GM19395 (cell line): ENCODE data around the gene DENND6A.
A peak's percentile ranks its signal among the peaks of the same experiment; 100 is the strongest.
"Not testable (repeated sequence)": the region's sequence is repeated elsewhere in the genome, so short reads cannot be mapped to it uniquely, and the experiment has no call there.

ENCODE experiments used
- ATAC-seq: cut with Tn5 transposase; IDR thresholded peaks from one replicate; pipeline ENCODE4 v1.9.1; 2021; ENCODE audit warnings: mild to moderate bottlenecking, moderate library complexity; ENCODE audit not compliant: unreplicated experiment

The DENND6A gene

GRCh38 chr3:57692396-57693147, at the start of gene DENND6A:
TSS of gene DENND6A (minus strand) at chr3:57693077. CDS start at chr3:57693018, 59 bp downstream.
- ATAC-seq: peak; percentile 74

- no peak for ATAC-seq
These were observed 47.1 kb upstream of the DENND6A start for GRCh38 chr3:57740027-57740426.

- no peak for ATAC-seq
These were observed 45.5 kb upstream of the DENND6A start for GRCh38 chr3:57738391-57738790.

GRCh38 chr3:57737840-57738239, 45.0 kb upstream of the DENND6A start:
- ATAC-seq: no peak

- ATAC-seq: no peak
These were observed 42.5 kb upstream of the DENND6A start for GRCh38 chr3:57735405-57735804.

GRCh38 chr3:57733790-57734189, 40.9 kb upstream of the DENND6A start:
- ATAC-seq: no peak

GRCh38 chr3:57731311-57731710, 38.4 kb upstream of the DENND6A start:
- no peak for ATAC-seq

GRCh38 chr3:57730682-57731081, 37.8 kb upstream of the DENND6A start:
- no peak for ATAC-seq

- ATAC-seq: no peak
These were observed 36.6 kb upstream of the DENND6A start for GRCh38 chr3:57729334-57730045.

GRCh38 chr3:57727106-57727505, 34.2 kb upstream of the DENND6A start:
- no peak for ATAC-seq

GRCh38 chr3:57726397-57726796, 33.5 kb upstream of the DENND6A start:
- no peak for ATAC-seq

- no peak for ATAC-seq
These were observed 25.2 kb upstream of the DENND6A start for GRCh38 chr3:57718118-57718517.

GRCh38 chr3:57717205-57717868, 24.5 kb upstream of the DENND6A start:
- no peak for ATAC-seq

GRCh38 chr3:57715686-57716085, 22.8 kb upstream of the DENND6A start:
- no peak for ATAC-seq

GRCh38 chr3:57709559-57709958, 16.7 kb upstream of the DENND6A start:
- no peak for ATAC-seq

- no peak for ATAC-seq
These were observed 16.2 kb upstream of the DENND6A start for GRCh38 chr3:57709031-57709430.

- no peak for ATAC-seq
These were observed 13.6 kb upstream of the DENND6A start for GRCh38 chr3:57706462-57706861.

- ATAC-seq: not testable (repeated sequence)
These were observed 12.5 kb upstream of the DENND6A start for GRCh38 chr3:57705351-57705750.

- ATAC-seq: no peak
These were observed 8.9 kb upstream of the DENND6A start for GRCh38 chr3:57701781-57702180.

- no peak for ATAC-seq
These were observed 7.9 kb upstream of the DENND6A start for GRCh38 chr3:57700737-57701136.

GRCh38 chr3:57699591-57699990, 6.7 kb upstream of the DENND6A start:
- ATAC-seq: no peak

GRCh38 chr3:57696801-57697321, 4.0 kb upstream of the DENND6A start:
- ATAC-seq: no peak
